WTC11 (cell line): ENCODE results near the gene PACSIN1. TPM values are rescaled to one million over a fixed set of nuclear protein-coding genes. Genes with fewer than 3 reads are reported as not detected.

Source experiments
- ATAC-seq: fragments of 200-7000 bp; cut with Tn5 transposase; 2 replicates; pipeline ENCODE4 v1.10.0; 2021; ENCODE audit warnings: mild to moderate bottlenecking, moderate library complexity
- CTCF ChIA-PET: fragments of 300-600 bp; sonication (Branson Sonifier 250); formaldehyde crosslinking; loops from one replicate; lab custom pipeline; 2021; ENCODE audit warnings: antibody characterized with exemption; lab: Charles Lee
- POLR2A ChIA-PET: fragments of 350-600 bp; sonication (Branson Sonifier 250); formaldehyde crosslinking; loops from one replicate; lab custom pipeline; 2021; ENCODE audit warnings: antibody characterized with exemption; lab: Charles Lee
- DNase-seq: peaks from one replicate; pipeline ENCODE4 v3.0.0; 2021; ENCODE audit warnings: low spot score
- H3K27ac Mint-ChIP-seq: 2 replicates; pipeline ENCODE4 v1.8.0; 2021; ENCODE audit warnings: mixed read lengths
- H3K27me3 Mint-ChIP-seq: 2 replicates; pipeline ENCODE4 v1.8.0; 2021; ENCODE audit warnings: low read depth, mild to moderate bottlenecking, moderate library complexity, mixed read lengths
- H3K36me3 Mint-ChIP-seq: 2 replicates; pipeline ENCODE4 v1.8.0; 2021; ENCODE audit warnings: mixed read lengths
- H3K4me1 Mint-ChIP-seq: 2 replicates; pipeline ENCODE4 v1.8.0; 2022; ENCODE audit warnings: mixed read lengths
- H3K4me3 Mint-ChIP-seq: 2 replicates; pipeline ENCODE4 v1.8.0; 2021; ENCODE audit warnings: mild to moderate bottlenecking, moderate library complexity, mixed read lengths
- H3K9me3 Mint-ChIP-seq: 2 replicates; pipeline ENCODE4 v1.8.0; 2021; ENCODE audit warnings: mixed read lengths
- FOXK1 ChIP-seq: sonication (generic); formaldehyde crosslinking; IDR thresholded peaks from 2 replicates; pipeline ENCODE4 v1.8.0; 2022; ENCODE audit warnings: mild to moderate bottlenecking, moderate library complexity, missing genetic modification reagents
- JUN ChIP-seq: sonication (generic); formaldehyde crosslinking; IDR thresholded peaks from 2 replicates; pipeline ENCODE4 v1.8.0; 2023; ENCODE audit warnings: mild to moderate bottlenecking, missing genetic modification reagents
- OVOL2 ChIP-seq: fragments of 250-450 bp; sonication (Bioruptor Pico); IDR thresholded peaks from 2 replicates; pipeline ENCODE4 v1.9.0; 2021; ENCODE audit warnings: mild to moderate bottlenecking, borderline replicate concordance
- PRRX2 ChIP-seq: fragments of 250-450 bp; sonication (Bioruptor Pico); IDR thresholded peaks from 2 replicates; pipeline ENCODE4 v1.8.0; 2021; ENCODE audit warnings: mild to moderate bottlenecking
- SMAD3 ChIP-seq: sonication (generic); formaldehyde crosslinking; IDR thresholded peaks from 2 replicates; pipeline ENCODE4 v1.8.0; 2022; ENCODE audit warnings: missing genetic modification reagents, mild to moderate bottlenecking, borderline replicate concordance
- SOX15 ChIP-seq: fragments of 250-450 bp; sonication (Bioruptor Pico); IDR thresholded peaks from 2 replicates; pipeline ENCODE4 v1.9.0; 2021; ENCODE audit warnings: mild to moderate bottlenecking
- TCF7 ChIP-seq: sonication (generic); formaldehyde crosslinking; IDR thresholded peaks from 2 replicates; pipeline ENCODE4 v1.8.0; 2022; ENCODE audit warnings: mild to moderate bottlenecking, low read depth, missing genetic modification reagents, moderate library complexity
- TEAD1 ChIP-seq: sonication (generic); formaldehyde crosslinking; IDR thresholded peaks from 2 replicates; pipeline ENCODE4 v1.8.0; 2022; ENCODE audit warnings: mild to moderate bottlenecking, missing genetic modification reagents
- TEAD4 ChIP-seq: sonication (generic); formaldehyde crosslinking; IDR thresholded peaks from 2 replicates; pipeline ENCODE4 v1.8.0; 2022; ENCODE audit warnings: mild to moderate bottlenecking, missing genetic modification reagents
- ZNF232 ChIP-seq: sonication (generic); formaldehyde crosslinking; IDR thresholded peaks from 2 replicates; pipeline ENCODE4 v1.8.0; 2022; ENCODE audit warnings: mild to moderate bottlenecking, missing genetic modification reagents
- ZNF263 ChIP-seq: sonication (generic); formaldehyde crosslinking; IDR thresholded peaks from 2 replicates; pipeline ENCODE4 v1.8.1; 2022; ENCODE audit warnings: low read depth, mild to moderate bottlenecking, moderate library complexity, missing genetic modification reagents
- total RNA-seq: library from RNA; stranded (reverse); gene quantifications from 3 replicates; pipeline ENCODE4 v1.2.3, GENCODE V29; 2021
- TF ChIP-seq, protein P1 (sequence below): sonication (generic); formaldehyde crosslinking; conservative IDR thresholded peaks from 2 replicates; pipeline ENCODE4 v1.8.1; 2023; ENCODE audit warnings: mild to moderate bottlenecking, low read depth, missing genetic modification reagents, moderate library complexity
- TF ChIP-seq, protein P2 (sequence below): sonication (generic); formaldehyde crosslinking; IDR thresholded peaks from 2 replicates; pipeline ENCODE4 v1.8.0; 2022; ENCODE audit warnings: mild to moderate bottlenecking, missing genetic modification reagents
- TF ChIP-seq, protein P3 (sequence below): fragments of 250-450 bp; sonication (Bioruptor Pico); IDR thresholded peaks from 2 replicates; pipeline ENCODE4 v2.1.2; 2022; ENCODE audit warnings: mild to moderate bottlenecking, moderate library complexity
- TF ChIP-seq, protein P4 (sequence below): sonication (generic); formaldehyde crosslinking; IDR thresholded peaks from 2 replicates; pipeline ENCODE4 v1.8.0; 2022; ENCODE audit warnings: mild to moderate bottlenecking, missing genetic modification reagents
- TF ChIP-seq, protein P5 (sequence below): sonication (generic); formaldehyde crosslinking; IDR thresholded peaks from 2 replicates; pipeline ENCODE4 v1.8.1; 2022; ENCODE audit warnings: mild to moderate bottlenecking, moderate library complexity, missing genetic modification reagents

Gene PACSIN1
- total RNA-seq, 1 experiment from 2014 or later, result 12.6 TPM

DNA sequence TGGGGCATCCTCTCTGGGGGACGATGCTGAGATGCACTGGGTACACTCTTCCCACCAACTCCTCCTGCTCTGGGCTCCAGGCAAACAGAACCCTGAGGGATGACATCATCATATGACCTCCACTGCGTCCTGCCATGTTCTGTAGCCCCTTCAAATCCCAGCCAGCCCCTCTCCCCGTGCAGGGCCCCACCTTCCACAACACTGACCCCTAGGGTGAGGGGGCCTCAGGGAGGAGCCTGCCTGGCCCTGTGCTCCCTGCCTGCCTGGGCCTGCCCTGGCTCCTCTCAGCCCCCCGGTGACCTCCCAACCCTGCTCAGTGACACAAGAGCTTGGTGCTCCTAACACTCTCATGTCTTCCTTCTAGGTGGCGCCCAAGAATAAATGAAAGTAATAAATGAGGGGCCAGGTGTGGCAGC is 99.9 kb downstream of the PACSIN1 start (continued):
- no peak for TF ChIP-seq ZNF232
- TF ChIP-seq, protein P1, sequence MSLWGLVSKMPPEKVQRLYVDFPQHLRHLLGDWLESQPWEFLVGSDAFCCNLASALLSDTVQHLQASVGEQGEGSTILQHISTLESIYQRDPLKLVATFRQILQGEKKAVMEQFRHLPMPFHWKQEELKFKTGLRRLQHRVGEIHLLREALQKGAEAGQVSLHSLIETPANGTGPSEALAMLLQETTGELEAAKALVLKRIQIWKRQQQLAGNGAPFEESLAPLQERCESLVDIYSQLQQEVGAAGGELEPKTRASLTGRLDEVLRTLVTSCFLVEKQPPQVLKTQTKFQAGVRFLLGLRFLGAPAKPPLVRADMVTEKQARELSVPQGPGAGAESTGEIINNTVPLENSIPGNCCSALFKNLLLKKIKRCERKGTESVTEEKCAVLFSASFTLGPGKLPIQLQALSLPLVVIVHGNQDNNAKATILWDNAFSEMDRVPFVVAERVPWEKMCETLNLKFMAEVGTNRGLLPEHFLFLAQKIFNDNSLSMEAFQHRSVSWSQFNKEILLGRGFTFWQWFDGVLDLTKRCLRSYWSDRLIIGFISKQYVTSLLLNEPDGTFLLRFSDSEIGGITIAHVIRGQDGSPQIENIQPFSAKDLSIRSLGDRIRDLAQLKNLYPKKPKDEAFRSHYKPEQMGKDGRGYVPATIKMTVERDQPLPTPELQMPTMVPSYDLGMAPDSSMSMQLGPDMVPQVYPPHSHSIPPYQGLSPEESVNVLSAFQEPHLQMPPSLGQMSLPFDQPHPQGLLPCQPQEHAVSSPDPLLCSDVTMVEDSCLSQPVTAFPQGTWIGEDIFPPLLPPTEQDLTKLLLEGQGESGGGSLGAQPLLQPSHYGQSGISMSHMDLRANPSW (CRISPR knock-in tag), result no peak

DNA sequence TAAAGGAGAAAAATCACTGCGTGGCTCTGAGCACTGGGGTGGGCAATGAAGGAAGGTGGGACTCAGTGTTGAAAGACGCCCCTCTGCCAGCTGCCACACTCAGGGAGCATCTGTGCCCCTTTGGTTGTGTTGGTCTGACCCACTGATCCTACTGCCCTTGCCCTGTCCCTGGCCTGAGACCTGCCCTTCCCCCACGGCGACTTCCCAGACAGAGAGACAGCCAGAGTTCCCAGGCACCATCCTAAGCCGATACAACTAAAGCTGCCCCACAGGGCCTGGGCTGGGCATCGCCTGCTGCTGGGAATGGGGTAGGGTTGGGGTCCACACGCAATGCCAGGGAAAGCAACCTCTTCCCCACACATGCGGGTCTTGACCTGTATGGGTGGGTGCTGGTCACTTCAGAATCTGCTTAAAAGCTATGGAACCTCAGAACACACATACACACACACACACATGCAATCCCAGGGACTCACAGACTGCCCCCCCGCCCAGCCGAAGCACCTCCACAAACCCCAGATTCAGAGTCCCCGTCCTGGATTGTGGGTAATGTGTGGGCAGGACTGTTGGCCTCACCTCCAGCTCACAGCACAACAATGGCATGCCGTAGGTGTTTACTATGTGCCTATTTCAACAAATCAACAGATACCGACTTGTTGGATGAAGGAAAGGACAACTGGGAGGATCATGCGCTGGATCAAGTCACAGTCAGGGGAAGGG is 101.1 kb downstream of the PACSIN1 start:
- Mint-ChIP-seq H3K4me3 (no peak overlapping the region), H3K4me1 (peaks cover 13% of the 10 kb centered on the region), H3K36me3 (no peaks in the 10 kb centered on the region), H3K27ac (no peak overlapping the region), H3K9me3 (no peaks in the 10 kb centered on the region), H3K27me3 (no peaks in the 10 kb centered on the region)
- no peak for ATAC-seq
- no peak for TF ChIP-seq PRRX2 (CRISPR knock-in tag)
- TF ChIP-seq SMAD3 (CRISPR knock-in tag), result no peak
- ChIA-PET CTCF (interaction anchor here (0.5 to 1.7 kb wide), 5 partner anchors 9 to 109 kb away, joined by 3 to 5 read pairs (median 4); no protein-coding TSS in a partner anchor), POLR2A (no interaction called here)
- DNase-seq, result no peak

DNA sequence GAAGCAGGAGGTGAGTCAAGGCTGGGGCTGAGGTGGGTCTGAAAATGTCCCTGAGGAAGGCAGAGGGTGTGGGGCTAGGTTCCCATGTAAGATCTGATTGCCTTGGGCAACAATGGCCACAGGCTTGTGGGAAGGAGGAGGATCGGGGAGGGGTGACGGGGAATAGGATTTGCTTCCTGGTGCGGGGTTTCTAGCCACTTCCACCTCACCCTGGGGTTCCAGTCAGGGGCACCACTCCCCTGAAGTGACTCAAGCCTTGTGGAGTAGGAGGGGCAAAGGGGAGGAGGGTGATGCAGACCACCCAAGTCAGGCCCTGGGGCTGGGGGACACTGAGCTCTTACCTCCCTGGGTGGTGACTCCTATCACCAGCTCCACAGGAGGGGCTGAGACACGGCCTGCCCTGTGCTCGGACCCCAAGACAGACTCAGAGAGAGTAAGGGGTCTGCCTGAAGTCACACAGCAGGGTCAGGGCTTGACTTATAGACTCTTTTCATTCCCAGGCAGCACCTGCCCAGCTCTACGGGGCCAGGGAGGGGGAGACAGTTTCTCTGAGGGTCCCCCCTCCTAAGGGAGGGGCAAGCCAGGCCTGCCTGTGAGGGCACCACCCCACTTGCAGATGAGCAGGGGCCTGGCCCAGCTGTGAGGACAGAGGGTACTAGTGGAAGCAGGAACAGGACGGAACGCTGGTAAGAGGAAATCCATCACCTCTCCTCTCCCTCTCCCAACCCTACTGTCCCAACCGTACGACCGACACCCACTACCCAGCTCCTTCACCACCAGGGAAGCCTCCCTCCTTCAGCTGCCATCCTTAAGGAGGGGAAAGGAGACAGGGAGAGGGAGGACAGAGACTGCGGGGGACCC is 102.7 kb downstream of the PACSIN1 start:
- Mint-ChIP-seq H3K4me3 (no peak overlapping the region), H3K4me1 (peaks cover 13% of the 10 kb centered on the region), H3K27me3 (no peaks in the 10 kb centered on the region; the same call in 1 of the 2 replicates), H3K36me3 (no peaks in the 10 kb centered on the region), H3K27ac (peak overlapping the region; percentile 45; the same call in 1 of the 2 replicates), H3K9me3 (no peaks in the 10 kb centered on the region)
- ATAC-seq (no peak), DNase-seq (no peak)
- TF ChIP-seq TEAD4 (CRISPR knock-in tag) (no peak), TCF7 (no peak), JUN (no peak), SOX15 (no peak), ZNF263 (CRISPR knock-in tag) (no peak), FOXK1 (CRISPR knock-in tag) (no peak), TEAD1 (CRISPR knock-in tag) (no peak), OVOL2 (CRISPR knock-in tag) (no peak)
- TF ChIP-seq, protein P2, sequence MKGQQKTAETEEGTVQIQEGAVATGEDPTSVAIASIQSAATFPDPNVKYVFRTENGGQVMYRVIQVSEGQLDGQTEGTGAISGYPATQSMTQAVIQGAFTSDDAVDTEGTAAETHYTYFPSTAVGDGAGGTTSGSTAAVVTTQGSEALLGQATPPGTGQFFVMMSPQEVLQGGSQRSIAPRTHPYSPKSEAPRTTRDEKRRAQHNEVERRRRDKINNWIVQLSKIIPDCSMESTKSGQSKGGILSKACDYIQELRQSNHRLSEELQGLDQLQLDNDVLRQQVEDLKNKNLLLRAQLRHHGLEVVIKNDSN (CRISPR knock-in tag), result no peak
- TF ChIP-seq, protein P3, sequence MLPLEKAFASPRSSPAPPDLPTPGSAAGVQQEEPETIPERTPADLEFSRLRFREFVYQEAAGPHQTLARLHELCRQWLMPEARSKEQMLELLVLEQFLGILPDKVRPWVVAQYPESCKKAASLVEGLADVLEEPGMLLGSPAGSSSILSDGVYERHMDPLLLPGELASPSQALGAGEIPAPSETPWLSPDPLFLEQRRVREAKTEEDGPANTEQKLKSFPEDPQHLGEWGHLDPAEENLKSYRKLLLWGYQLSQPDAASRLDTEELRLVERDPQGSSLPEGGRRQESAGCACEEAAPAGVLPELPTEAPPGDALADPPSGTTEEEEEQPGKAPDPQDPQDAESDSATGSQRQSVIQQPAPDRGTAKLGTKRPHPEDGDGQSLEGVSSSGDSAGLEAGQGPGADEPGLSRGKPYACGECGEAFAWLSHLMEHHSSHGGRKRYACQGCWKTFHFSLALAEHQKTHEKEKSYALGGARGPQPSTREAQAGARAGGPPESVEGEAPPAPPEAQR (CRISPR knock-in tag), result no peak
- TF ChIP-seq, protein P4, sequence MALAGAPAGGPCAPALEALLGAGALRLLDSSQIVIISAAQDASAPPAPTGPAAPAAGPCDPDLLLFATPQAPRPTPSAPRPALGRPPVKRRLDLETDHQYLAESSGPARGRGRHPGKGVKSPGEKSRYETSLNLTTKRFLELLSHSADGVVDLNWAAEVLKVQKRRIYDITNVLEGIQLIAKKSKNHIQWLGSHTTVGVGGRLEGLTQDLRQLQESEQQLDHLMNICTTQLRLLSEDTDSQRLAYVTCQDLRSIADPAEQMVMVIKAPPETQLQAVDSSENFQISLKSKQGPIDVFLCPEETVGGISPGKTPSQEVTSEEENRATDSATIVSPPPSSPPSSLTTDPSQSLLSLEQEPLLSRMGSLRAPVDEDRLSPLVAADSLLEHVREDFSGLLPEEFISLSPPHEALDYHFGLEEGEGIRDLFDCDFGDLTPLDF (CRISPR knock-in tag), result no peak
- TF ChIP-seq, protein P5, sequence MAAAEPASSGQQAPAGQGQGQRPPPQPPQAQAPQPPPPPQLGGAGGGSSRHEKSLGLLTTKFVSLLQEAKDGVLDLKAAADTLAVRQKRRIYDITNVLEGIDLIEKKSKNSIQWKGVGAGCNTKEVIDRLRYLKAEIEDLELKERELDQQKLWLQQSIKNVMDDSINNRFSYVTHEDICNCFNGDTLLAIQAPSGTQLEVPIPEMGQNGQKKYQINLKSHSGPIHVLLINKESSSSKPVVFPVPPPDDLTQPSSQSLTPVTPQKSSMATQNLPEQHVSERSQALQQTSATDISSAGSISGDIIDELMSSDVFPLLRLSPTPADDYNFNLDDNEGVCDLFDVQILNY (CRISPR knock-in tag), result no peak
- POLR2A ChIA-PET, result no interaction called here
- CTCF ChIA-PET, result interaction anchor here (1.0 to 1.7 kb wide), 4 partner anchors 14 to 110 kb away, joined by 4 to 5 read pairs (median 4); no protein-coding TSS in a partner anchor
